WERI-Rb-1 (cell line): Measurements from ENCODE around the gene CIDEC.
"Not testable (repeated sequence)": the region's sequence is repeated elsewhere in the genome, so short reads cannot be mapped to it uniquely, and the experiment has no call there.

Experiments
- DNase-seq: peaks from one replicate; pipeline ENCODE4 v3.0.0-alpha.2; 2020
- H3K27ac ChIP-seq: fragments of 250-450 bp; sonication (Bioruptor Pico); 2 replicates; pipeline ENCODE4 v1.5.1; 2020; ENCODE audit warnings: mild to moderate bottlenecking, moderate library complexity
- H3K27me3 ChIP-seq: fragments of 250-450 bp; sonication (Bioruptor Pico); 2 replicates; pipeline ENCODE4 v1.5.1; 2021; ENCODE audit warnings: mild to moderate bottlenecking, low read depth, moderate library complexity; ENCODE audit not compliant: insufficient read depth, severe bottlenecking
- H3K36me3 ChIP-seq: fragments of 250-450 bp; sonication (Bioruptor Pico); 2 replicates; pipeline ENCODE4 v1.5.1; 2020; ENCODE audit warnings: mild to moderate bottlenecking, moderate library complexity
- H3K4me3 ChIP-seq: 2 replicates; pipeline ENCODE4 v1.5.1; 2011; ENCODE audit warnings: low read depth, mild to moderate bottlenecking, control low read depth, low read length
- H3K9me3 ChIP-seq: fragments of 250-450 bp; sonication (Bioruptor Pico); 2 replicates; pipeline ENCODE4 v1.5.1; 2021; ENCODE audit warnings: mild to moderate bottlenecking, moderate library complexity; ENCODE audit not compliant: severe bottlenecking
- TF ChIP-seq, protein P1 (sequence below): IDR thresholded peaks from 2 replicates; pipeline ENCODE4 v1.5.1; 2011; ENCODE audit warnings: low read depth, mild to moderate bottlenecking, control low read depth, inconsistent platforms, low read length

The CIDEC gene

GRCh38 chr3:9898467-9899241, 18.6 kb upstream of the CIDEC start:
- Histone ChIP-seq H3K9me3 (no peaks in the 10 kb centered on the region), H3K27ac (no peak overlapping the region), H3K27me3 (no peaks in the 10 kb centered on the region), H3K36me3 (peaks cover 5% of the 10 kb centered on the region), H3K4me3 (no peak overlapping the region)
- no peak for DNase-seq
- TF ChIP-seq, protein P1, sequence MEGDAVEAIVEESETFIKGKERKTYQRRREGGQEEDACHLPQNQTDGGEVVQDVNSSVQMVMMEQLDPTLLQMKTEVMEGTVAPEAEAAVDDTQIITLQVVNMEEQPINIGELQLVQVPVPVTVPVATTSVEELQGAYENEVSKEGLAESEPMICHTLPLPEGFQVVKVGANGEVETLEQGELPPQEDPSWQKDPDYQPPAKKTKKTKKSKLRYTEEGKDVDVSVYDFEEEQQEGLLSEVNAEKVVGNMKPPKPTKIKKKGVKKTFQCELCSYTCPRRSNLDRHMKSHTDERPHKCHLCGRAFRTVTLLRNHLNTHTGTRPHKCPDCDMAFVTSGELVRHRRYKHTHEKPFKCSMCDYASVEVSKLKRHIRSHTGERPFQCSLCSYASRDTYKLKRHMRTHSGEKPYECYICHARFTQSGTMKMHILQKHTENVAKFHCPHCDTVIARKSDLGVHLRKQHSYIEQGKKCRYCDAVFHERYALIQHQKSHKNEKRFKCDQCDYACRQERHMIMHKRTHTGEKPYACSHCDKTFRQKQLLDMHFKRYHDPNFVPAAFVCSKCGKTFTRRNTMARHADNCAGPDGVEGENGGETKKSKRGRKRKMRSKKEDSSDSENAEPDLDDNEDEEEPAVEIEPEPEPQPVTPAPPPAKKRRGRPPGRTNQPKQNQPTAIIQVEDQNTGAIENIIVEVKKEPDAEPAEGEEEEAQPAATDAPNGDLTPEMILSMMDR, result no peak

- H3K27me3 ChIP-seq, result no peaks in the 10 kb centered on the region
- TF ChIP-seq, protein P1, result no peak
- H3K27ac ChIP-seq, result no peak overlapping the region
- H3K4me3 ChIP-seq, result no peak overlapping the region
- H3K9me3 ChIP-seq, result no peaks in the 10 kb centered on the region
- H3K36me3 ChIP-seq, result peaks cover 15% of the 10 kb centered on the region
- no peak for DNase-seq
Observed at GRCh38 chr3:9897408-9898372, 17.6 kb upstream of the CIDEC start.

- H3K9me3 ChIP-seq, H3K4me3 ChIP-seq, DNase-seq, H3K27ac ChIP-seq, H3K27me3 ChIP-seq: not testable (repeated sequence)
- peaks cover 20% of the 10 kb centered on the region for H3K36me3 ChIP-seq
Observed at GRCh38 chr3:9896755-9897407, 16.8 kb upstream of the CIDEC start.

- not testable (repeated sequence) for H3K27me3 ChIP-seq, H3K4me3 ChIP-seq, H3K27ac ChIP-seq, DNase-seq, H3K9me3 ChIP-seq
- H3K36me3 ChIP-seq, result peaks cover 24% of the 10 kb centered on the region
Observed at GRCh38 chr3:9895715-9896114, 15.7 kb upstream of the CIDEC start.

DNA sequence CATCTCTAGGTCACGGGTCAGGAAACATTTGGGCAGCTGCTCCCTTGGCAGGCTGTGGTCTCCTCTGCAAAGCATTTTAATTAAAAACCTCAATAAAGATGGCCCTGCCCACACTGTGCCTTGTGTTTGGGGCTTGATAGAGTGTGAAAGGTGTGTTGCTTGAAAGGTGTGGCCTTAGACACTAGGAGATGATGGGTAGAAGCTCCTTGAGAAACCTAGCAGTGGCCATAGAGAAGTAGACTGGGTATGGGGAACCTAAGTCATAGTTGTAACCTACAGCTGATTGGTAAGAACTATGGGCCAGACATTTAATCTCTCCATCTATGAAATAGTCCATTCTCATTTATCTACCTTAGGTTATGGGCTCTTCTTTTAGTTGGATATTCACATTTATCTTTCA, 13.7 kb upstream of the CIDEC start:
- H3K27ac ChIP-seq, result no peak overlapping the region
- no peaks in the 10 kb centered on the region for H3K9me3 ChIP-seq
- no peak for DNase-seq
- H3K36me3 ChIP-seq, result peaks cover 24% of the 10 kb centered on the region
- TF ChIP-seq, protein P1, result no peak
- no peak overlapping the region for H3K4me3 ChIP-seq
- H3K27me3 ChIP-seq, result no peaks in the 10 kb centered on the region

GRCh38 chr3:9891072-9891622, 11.1 kb upstream of the CIDEC start:
- TF ChIP-seq, protein P1, result no peak
- Histone ChIP-seq H3K36me3 (peaks cover 24% of the 10 kb centered on the region), H3K9me3 (no peaks in the 10 kb centered on the region), H3K27me3 (no peaks in the 10 kb centered on the region), H3K27ac (peak overlapping the region; percentile 87), H3K4me3 (peak overlapping the region; percentile 86)
- no peak for DNase-seq
